Panc1 (cell line): ENCODE measurements around the gene CDK11B. TPM values are rescaled to one million over a fixed set of nuclear protein-coding genes. Genes with fewer than 3 reads are reported as not detected.
"Not testable (repeated sequence)": the region's sequence is repeated elsewhere in the genome, so short reads cannot be mapped to it uniquely, and the experiment has no call there.

ENCODE experiments used
- ATAC-seq: fragments of 200-7000 bp; cut with Tn5 transposase; 2 replicates; pipeline ENCODE4 v1.9.1; 2020; ENCODE audit warnings: mild to moderate bottlenecking, moderate library complexity
- BruUV-seq: library from RNA; stranded (reverse); fragments of 400-500 nt; replicated peaks from 2 replicates; lab custom pipeline; 2021; lab: Mats Ljungman, UMichigan
- CTCF ChIA-PET: fragments of 300-600 bp; sonication (Branson Sonifier 250); formaldehyde crosslinking; loops from one replicate; lab custom pipeline; 2022; ENCODE audit warnings: antibody characterized with exemption; lab: Charles Lee
- POLR2A ChIA-PET: fragments of 300-600 bp; sonication (Branson Sonifier 250); formaldehyde crosslinking; loops from one replicate; lab custom pipeline; 2022; ENCODE audit warnings: antibody characterized with exemption; lab: Charles Lee
- DNase-seq: peaks from one replicate; pipeline ENCODE4 v3.0.0-alpha.2; 2010; ENCODE audit warnings: low read depth, low spot score
- H3K27ac ChIP-seq: 2 replicates; pipeline ENCODE4 v1.5.1; 2011; ENCODE audit warnings: mild to moderate bottlenecking, low read length, inconsistent platforms
- H3K27me3 ChIP-seq: fragments of 200-500 bp; sonication (Bioruptor generic); 2 replicates; pipeline ENCODE4 v1.6.0; 2014; ENCODE audit warnings: low read length, inconsistent platforms; ENCODE audit not compliant: control insufficient read depth, insufficient read depth
- H3K36me3 ChIP-seq: fragments of 200-500 bp; sonication (Bioruptor generic); 2 replicates; pipeline ENCODE4 v1.5.1; 2014; ENCODE audit warnings: inconsistent platforms, mild to moderate bottlenecking, low read length, moderate library complexity; ENCODE audit not compliant: control insufficient read depth, insufficient read depth
- H3K4me1 ChIP-seq: 2 replicates; pipeline ENCODE4 v1.5.1; 2011; ENCODE audit warnings: inconsistent platforms, mild to moderate bottlenecking, low read length, moderate library complexity; ENCODE audit not compliant: control insufficient read depth, insufficient read depth
- H3K4me3 ChIP-seq, 2 experiments: 2 replicates each; pipeline ENCODE4 v1.5.1; 2011 to 2012; ENCODE audit warnings: low read depth in 2 of 2, low read length in 2 of 2, mild to moderate bottlenecking in 2 of 2, inconsistent platforms in 1 of 2, moderate library complexity in 1 of 2
- H3K9me3 ChIP-seq: fragments of 200-500 bp; sonication (Bioruptor generic); 2 replicates; pipeline ENCODE4 v1.5.1; 2014; ENCODE audit warnings: low read depth, mild to moderate bottlenecking, inconsistent platforms, low read length, moderate library complexity; ENCODE audit not compliant: control insufficient read depth, insufficient read depth
- POLR2AphosphoS5 ChIP-seq: IDR thresholded peaks from 2 replicates; pipeline ENCODE4 v1.6.1; 2012; ENCODE audit warnings: mild to moderate bottlenecking, low read depth, low read length, moderate library complexity
- SIN3A ChIP-seq: IDR thresholded peaks from 2 replicates; pipeline ENCODE4 v1.6.1; 2012; ENCODE audit warnings: low read depth, mild to moderate bottlenecking, low read length, moderate library complexity, borderline replicate concordance; ENCODE audit not compliant: insufficient read depth
- TCF7L2 ChIP-seq: IDR thresholded peaks from 2 replicates; pipeline ENCODE4 v1.6.1; 2011; ENCODE audit warnings: mild to moderate bottlenecking, low read depth, low read length, inconsistent platforms
- in situ Hi-C: cut with HindIII; loops from 2 replicates; pipeline ENCODE4 v1.10.0; 2016; ENCODE audit warnings: low sequenced_read_pairs, low pct_unique_long_range_greater_than_20kb
- intact Hi-C: fragments of 100-400 bp; cut with micrococcal nuclease; formaldehyde crosslinking; loops from one replicate; pipeline ENCODE4 v1.10.0; 2022; ENCODE audit not compliant: unreplicated experiment
- total RNA-seq: library from RNA; stranded (reverse); gene quantifications from one replicate; pipeline ENCODE4 v1.2.1, GENCODE V29; 2021; ENCODE audit not compliant: unreplicated experiment
- TF ChIP-seq, protein P1 (sequence below): fragments of 450-650 bp; IDR thresholded peaks from 2 replicates; pipeline ENCODE4 v1.5.1; 2017; ENCODE audit warnings: mild to moderate bottlenecking
- TF ChIP-seq, protein P2 (sequence below), 2 experiments: IDR thresholded peaks; 2 replicates each; pipeline ENCODE4 v1.6.1; 2011 to 2012; ENCODE audit warnings: low read depth in 2 of 2, control low read depth in 1 of 2, low read length in 1 of 2, mild to moderate bottlenecking in 1 of 2, moderate library complexity in 1 of 2; ENCODE audit not compliant: insufficient read depth in 1 of 2

CDK11B gene
- total RNA-seq, 1 experiment from 2014 or later = 36.5 TPM

DNA sequence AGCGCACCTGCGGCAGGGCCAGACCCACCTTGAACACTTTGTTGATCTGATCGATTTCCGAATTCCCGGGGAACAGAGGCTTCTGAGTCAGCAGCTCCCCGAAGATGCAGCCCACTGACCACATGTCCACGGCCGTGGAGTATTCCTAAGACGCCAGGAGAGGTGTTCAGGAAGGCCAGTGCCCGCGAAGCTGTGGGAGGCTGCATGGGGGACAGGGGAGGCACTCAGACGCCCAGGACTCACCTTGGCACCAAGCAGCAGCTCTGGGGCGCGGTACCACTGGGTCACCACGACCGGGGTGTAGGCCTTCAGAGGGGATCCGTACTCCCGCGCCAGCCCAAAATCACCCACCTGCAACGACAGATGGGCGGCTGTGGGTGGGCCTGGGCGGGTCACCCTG lies 45.0 kb upstream of the CDK11B start:
- Histone ChIP-seq H3K27ac (no peak overlapping the region), H3K4me3 (no peak overlapping the region), H3K9me3 (no peaks in the 10 kb centered on the region), H3K36me3 (no peaks in the 10 kb centered on the region), H3K4me1 (no peaks in the 10 kb centered on the region), H3K27me3 (no peaks in the 10 kb centered on the region)
- POLR2A ChIA-PET = interaction anchor here (0.7 kb wide), 1 partner anchor 252 kb away, joined by 4 read pairs; no protein-coding TSS in a partner anchor
- BruUV-seq = no TSS peak
- TF ChIP-seq TCF7L2 (no peak), POLR2AphosphoS5 (no peak), SIN3A (no peak)
- TF ChIP-seq, protein P1, sequence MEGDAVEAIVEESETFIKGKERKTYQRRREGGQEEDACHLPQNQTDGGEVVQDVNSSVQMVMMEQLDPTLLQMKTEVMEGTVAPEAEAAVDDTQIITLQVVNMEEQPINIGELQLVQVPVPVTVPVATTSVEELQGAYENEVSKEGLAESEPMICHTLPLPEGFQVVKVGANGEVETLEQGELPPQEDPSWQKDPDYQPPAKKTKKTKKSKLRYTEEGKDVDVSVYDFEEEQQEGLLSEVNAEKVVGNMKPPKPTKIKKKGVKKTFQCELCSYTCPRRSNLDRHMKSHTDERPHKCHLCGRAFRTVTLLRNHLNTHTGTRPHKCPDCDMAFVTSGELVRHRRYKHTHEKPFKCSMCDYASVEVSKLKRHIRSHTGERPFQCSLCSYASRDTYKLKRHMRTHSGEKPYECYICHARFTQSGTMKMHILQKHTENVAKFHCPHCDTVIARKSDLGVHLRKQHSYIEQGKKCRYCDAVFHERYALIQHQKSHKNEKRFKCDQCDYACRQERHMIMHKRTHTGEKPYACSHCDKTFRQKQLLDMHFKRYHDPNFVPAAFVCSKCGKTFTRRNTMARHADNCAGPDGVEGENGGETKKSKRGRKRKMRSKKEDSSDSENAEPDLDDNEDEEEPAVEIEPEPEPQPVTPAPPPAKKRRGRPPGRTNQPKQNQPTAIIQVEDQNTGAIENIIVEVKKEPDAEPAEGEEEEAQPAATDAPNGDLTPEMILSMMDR = no peak
- TF ChIP-seq, protein P2, sequence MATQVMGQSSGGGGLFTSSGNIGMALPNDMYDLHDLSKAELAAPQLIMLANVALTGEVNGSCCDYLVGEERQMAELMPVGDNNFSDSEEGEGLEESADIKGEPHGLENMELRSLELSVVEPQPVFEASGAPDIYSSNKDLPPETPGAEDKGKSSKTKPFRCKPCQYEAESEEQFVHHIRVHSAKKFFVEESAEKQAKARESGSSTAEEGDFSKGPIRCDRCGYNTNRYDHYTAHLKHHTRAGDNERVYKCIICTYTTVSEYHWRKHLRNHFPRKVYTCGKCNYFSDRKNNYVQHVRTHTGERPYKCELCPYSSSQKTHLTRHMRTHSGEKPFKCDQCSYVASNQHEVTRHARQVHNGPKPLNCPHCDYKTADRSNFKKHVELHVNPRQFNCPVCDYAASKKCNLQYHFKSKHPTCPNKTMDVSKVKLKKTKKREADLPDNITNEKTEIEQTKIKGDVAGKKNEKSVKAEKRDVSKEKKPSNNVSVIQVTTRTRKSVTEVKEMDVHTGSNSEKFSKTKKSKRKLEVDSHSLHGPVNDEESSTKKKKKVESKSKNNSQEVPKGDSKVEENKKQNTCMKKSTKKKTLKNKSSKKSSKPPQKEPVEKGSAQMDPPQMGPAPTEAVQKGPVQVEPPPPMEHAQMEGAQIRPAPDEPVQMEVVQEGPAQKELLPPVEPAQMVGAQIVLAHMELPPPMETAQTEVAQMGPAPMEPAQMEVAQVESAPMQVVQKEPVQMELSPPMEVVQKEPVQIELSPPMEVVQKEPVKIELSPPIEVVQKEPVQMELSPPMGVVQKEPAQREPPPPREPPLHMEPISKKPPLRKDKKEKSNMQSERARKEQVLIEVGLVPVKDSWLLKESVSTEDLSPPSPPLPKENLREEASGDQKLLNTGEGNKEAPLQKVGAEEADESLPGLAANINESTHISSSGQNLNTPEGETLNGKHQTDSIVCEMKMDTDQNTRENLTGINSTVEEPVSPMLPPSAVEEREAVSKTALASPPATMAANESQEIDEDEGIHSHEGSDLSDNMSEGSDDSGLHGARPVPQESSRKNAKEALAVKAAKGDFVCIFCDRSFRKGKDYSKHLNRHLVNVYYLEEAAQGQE (IDR thresholded peaks at IDR 0.05; ENCODE audit: insufficient read depth in 1 of 2, low read depth in 2 of 2, low read length in 1 of 2) = no peak
- in situ Hi-C loops = no loop called here
- no peak for ATAC-seq
- CTCF ChIA-PET = no interaction called here
- no peak for DNase-seq
- intact Hi-C loops = no loop called here

GRCh38 chr1:1702506-1702905 lies 43.7 kb upstream of the CDK11B start:
- H3K9me3 ChIP-seq, H3K27me3 ChIP-seq, CTCF ChIA-PET, H3K36me3 ChIP-seq, BruUV-seq, intact Hi-C loops, ATAC-seq, H3K4me1 ChIP-seq, in situ Hi-C loops, DNase-seq, H3K27ac ChIP-seq, POLR2A ChIA-PET, H3K4me3 ChIP-seq: not testable (repeated sequence)

- POLR2A ChIA-PET, H3K9me3 ChIP-seq, BruUV-seq, H3K27ac ChIP-seq, H3K36me3 ChIP-seq, ATAC-seq, H3K27me3 ChIP-seq, H3K4me3 ChIP-seq, CTCF ChIA-PET, in situ Hi-C loops, DNase-seq, intact Hi-C loops, H3K4me1 ChIP-seq: not testable (repeated sequence)
Observed at GRCh38 chr1:1700557-1700956, 41.8 kb upstream of the CDK11B start.

DNA sequence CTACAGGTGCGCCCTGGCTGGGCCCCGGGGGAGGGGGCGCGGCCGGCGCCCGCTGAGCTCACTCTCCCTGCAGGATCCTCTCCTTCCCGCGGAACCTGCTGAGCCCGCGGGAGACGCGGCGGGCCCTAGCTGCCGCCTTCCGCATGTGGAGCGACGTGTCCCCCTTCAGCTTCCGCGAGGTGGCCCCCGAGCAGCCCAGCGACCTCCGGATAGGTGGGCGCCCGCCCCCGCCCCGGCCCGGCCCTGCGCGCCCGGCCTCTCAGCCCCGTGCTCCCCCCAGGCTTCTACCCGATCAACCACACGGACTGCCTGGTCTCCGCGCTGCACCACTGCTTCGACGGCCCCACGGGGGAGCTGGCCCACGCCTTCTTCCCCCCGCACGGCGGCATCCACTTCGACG lies 41.3 kb upstream of the CDK11B start:
- ATAC-seq, in situ Hi-C loops, CTCF ChIA-PET, H3K27me3 ChIP-seq, POLR2A ChIA-PET, intact Hi-C loops, H3K27ac ChIP-seq, H3K9me3 ChIP-seq, H3K4me3 ChIP-seq, H3K4me1 ChIP-seq, H3K36me3 ChIP-seq, DNase-seq, BruUV-seq: not testable (repeated sequence)

DNA sequence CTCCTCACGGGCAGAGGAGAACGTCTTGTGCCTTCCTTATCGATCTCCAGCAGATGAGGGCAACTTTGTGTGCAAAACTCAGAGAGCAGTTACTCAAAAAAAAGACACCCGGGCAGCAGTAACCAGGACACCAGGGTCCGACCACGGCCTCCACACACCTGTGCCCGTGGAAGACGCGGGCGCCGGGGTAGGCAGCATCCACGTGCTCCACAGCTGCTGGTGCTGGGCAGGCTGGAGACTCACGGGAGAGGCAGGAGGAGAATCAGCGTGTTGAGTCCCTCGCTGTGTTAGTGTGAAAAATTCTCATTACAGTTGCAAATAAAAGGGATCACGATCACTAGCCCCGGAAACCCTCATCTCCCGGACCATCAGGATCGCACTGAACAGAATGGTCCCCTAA lies 40.3 kb upstream of the CDK11B start:
- in situ Hi-C loops, H3K9me3 ChIP-seq, H3K36me3 ChIP-seq, H3K27ac ChIP-seq, ATAC-seq, POLR2A ChIA-PET, H3K4me1 ChIP-seq, BruUV-seq, intact Hi-C loops, CTCF ChIA-PET, H3K4me3 ChIP-seq, H3K27me3 ChIP-seq, DNase-seq: not testable (repeated sequence)
